C4-2B (cell line): ENCODE results near the gene HAGHL.

Source experiments
- CTCF ChIP-seq: fragments of 450-650 bp; conservative IDR thresholded peaks from 2 replicates; pipeline ENCODE4 v1.5.1; 2017; ENCODE audit warnings: mild to moderate bottlenecking
- ZFX ChIP-seq: fragments of 450-650 bp; IDR thresholded peaks from 2 replicates; pipeline ENCODE4 v1.6.1; 2017

DNA sequence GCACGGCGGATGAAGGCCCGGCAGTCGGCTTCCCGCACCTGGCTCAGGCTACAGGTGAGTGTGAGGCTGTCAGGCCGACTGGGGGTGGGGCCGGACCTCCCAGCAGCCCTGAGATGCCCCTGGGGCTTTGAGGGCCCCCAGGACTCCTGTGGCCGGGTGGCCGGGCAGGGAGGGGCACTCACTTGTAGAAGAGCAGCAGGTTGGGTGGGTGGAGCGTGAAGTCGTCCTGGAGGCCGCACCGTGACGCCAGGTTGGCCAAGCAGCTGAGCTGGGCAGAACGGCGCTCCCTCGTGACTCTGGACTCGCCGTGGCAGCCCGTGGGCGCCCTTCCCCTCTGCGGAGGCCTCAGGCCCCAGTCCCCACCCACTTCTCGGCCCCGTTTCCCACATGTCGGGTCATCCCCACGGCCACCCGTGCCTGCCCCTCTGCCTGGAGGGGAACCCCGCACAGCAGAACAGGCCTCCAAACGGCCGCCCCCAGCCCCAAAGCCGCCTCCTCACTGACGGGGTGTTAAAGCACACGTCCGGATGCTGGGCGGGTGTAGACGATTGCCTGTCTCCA, 48.4 kb downstream of the HAGHL start:
- no peak for TF ChIP-seq CTCF
- TF ChIP-seq ZFX = no peak
